Stimulated activated CD4-positive, alpha-beta T cell treated with anti-CD3 and anti-CD28 coated beads, Interleukin-2, amount 100 ng/mL, for 48 hours (primary cell): ENCODE data around the gene ZC3HAV1L.
"Not testable (repeated sequence)": the region's sequence is repeated elsewhere in the genome, so short reads cannot be mapped to it uniquely, and the experiment has no call there.

Experiments used
- DNase-seq, 2 donors: peaks; one replicate each; pipeline ENCODE4 v3.0.0-alpha.2; 2020

The ZC3HAV1L gene

DNA sequence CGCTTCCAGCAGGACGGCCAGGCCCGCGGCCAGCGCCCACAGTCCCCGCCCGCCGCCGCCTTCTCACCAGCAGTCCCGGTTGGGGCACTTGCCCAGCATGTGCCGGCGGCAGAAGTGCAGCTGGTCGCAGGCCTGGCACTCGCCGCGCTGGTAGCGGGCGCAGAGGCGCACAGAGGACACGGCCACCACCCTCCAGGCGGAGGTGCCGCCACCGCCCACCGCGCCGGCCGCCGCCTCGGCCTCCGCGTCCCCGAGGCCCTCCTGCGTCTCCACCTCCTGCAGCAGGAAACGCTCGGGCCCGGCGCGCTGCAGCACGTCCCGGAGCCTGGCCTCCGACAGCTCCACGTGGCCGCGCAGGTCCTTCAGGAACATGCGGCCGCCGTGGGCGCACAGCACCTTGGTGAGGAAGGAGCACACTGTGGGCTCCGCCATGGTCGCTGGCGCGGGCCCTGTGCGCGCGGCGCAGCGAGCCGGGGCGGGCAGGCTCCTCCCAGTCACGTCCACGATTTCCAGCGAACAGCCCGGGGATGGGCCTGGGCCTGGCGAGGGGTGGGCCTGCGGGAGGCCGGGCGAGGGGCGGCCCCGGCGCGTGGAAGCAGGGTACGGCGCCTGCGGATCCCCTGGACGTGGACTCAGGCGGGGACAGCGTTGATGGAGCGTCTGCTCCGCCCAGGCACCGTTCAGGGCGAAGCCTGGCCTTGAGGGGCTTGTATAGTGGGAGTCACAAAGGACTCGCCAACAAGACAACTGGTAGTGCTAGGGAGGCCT is at the start of gene ZC3HAV1L:
TSS of gene ZC3HAV1L (minus strand) at position 457 of the 768 bp plus-strand sequence. CDS start at position 432, 25 bp downstream.
- peak; percentile 60 to 71 for DNase-seq

DNA sequence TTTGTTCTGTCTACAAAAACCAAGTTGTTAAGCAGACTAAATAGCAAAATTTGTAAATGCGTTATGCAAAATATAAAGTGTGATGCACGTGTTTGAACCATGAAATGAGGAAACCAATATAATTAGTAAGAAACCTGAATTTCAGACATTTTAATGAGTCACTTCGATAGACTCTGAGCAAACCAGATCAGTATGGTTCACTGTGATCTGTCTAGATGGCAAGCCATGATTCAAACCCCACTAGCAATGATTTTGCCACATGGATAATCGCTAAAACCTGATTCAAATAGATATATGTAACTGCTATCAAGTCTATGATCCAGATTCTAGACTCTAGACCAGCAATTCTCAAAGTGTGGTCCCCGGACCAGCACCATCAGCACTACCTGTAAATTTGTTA is 48.9 kb upstream of the ZC3HAV1L start:
- DNase-seq, result no peak

DNA sequence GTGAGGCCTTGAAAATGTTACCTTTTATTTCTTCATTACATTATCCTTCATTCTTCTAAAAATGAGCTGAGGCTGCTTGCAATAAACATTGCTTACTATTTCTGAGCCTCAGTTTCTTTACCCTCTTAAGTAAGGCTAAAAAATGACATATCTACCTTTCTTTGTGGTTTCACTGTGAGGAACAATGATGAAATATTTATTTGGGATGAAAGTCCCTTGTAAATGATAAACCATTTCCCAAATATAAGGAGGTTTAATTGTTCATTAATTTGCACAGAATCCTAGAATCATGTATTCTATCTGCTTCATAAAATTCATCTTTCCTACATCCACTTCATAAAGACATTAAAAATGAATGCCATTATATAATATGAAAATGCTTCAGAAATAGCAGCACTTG is 45.7 kb upstream of the ZC3HAV1L start:
- no peak for DNase-seq

GRCh38 chr7:139080905-139081304 is 45.1 kb upstream of the ZC3HAV1L start:
- no peak for DNase-seq

DNA sequence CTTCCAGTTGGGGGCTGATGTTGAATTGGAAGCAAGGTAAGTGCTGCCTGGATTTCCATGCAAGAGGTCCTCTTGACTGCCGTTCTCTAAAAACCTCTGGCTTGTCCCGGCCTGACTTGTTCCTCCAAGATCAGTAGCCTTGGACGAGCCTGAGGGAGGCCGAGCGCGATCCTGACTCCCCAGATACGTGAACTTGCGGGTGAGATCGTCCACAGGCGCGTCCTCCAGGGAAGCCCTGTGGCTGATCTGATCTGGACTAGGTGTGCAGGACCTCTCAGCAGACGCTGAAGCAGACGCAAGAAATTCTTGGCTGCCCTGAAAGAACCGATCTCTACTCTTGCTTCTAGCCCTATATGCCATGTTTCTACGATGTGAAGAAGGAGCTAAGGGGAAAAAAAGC is 44.0 kb upstream of the ZC3HAV1L start:
- no peak for DNase-seq

GRCh38 chr7:139078911-139079310 is 43.1 kb upstream of the ZC3HAV1L start:
- DNase-seq, result no peak

DNA sequence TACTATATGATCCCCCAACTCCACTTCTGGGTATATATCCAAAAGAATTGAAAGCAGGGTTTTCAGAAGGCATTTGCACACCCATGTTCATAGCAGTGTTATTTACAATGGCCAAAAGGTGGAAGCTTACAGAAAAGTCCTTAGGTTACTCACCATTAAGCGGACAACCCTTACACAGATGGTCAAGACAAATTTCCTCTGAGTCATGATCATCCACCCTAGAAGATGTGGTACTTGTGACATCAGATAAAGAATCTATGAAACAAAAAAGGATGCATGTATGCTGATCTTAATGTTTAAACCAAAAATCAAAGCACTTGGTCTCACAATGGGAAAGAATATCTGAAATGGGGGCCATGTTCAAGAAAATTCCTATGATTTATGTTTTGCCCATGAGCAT is 42.6 kb upstream of the ZC3HAV1L start:
- DNase-seq, result no peak

DNA sequence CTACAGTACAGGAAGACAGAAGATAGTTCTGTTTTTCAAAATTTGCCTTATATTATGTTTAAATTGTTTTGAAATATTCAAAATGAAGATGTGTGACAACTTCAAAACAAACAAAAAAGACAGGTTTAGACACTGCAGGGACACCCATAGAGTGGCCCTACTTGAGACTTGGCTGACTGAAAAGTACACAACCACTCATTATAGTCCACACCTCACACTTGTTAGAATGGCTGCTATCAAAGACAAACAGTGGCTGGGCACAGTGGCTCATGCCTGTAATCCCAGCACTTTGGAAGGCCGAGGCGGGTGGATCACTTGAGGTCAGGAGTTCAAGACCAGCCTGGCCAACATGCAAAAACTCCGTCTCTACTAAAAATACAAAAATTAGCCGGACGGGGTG is 41.9 kb upstream of the ZC3HAV1L start:
- not testable (repeated sequence) for DNase-seq

DNA sequence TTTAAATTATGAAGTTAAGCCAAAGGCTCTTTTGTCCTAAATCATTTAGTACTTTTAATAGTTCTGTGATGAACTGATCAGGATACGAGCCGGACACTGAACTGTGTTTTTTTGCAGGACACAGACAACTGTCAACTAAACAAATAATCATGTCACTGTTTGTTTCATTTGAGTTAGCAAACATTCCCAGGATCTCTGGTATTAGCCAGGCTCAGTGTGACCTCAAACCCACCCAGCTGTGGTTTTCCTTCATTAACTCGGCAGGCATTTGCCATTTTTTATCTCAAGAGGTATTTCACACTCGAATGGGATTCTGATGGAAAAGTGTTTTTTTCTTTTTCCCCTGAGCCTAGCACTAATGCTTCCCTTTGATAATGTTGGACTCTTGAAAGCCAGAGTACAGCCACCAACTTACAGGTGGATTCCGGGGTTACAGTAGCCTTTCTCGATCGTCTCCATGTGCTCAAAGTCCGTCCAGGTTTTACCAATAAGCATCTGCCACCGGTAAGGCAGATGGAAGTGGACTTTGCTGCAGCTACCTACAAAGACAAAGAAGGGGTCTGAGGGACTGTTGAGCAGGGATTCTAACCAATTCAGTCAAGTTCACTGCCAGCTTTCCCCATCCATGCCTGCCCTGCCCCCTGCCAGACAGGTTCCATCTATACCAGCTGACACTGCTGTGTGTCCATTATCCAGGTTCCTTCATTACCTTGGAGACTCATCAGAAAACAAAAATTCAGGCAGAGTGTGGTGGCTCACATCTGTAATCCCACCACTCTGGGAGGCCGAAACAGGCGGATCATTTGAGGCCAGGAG is 40.2 kb upstream of the ZC3HAV1L start:
- no peak for DNase-seq

GRCh38 chr7:139075031-139075652 is 39.3 kb upstream of the ZC3HAV1L start:
- DNase-seq, result peak; percentile 53 to 59

GRCh38 chr7:139072796-139073195 is 37.0 kb upstream of the ZC3HAV1L start:
- no peak for DNase-seq

DNA sequence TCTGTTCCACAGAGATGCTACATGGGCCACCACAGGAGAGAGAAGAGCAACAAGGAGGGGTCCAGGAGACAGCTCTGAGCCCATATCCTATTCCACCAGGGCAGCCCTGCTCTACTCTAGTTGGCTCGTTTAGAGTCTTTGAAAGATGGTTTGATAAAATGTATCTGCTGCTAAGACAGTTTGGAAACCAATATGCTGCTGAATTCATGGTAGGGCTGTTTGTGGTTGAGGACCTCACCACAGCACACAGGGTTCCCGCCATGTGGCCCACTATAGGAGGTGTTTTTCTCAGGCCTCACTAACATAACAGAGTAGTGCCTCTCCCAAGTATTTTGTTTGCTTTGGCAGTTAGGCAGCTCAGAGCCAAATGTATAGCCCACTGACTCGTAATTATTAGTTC is 35.8 kb upstream of the ZC3HAV1L start:
- DNase-seq, result no peak

- no peak for DNase-seq
Measured at GRCh38 chr7:139068544-139069399, 32.9 kb upstream of the ZC3HAV1L start.

GRCh38 chr7:139066315-139066714 is 30.5 kb upstream of the ZC3HAV1L start:
- DNase-seq, result no peak

DNA sequence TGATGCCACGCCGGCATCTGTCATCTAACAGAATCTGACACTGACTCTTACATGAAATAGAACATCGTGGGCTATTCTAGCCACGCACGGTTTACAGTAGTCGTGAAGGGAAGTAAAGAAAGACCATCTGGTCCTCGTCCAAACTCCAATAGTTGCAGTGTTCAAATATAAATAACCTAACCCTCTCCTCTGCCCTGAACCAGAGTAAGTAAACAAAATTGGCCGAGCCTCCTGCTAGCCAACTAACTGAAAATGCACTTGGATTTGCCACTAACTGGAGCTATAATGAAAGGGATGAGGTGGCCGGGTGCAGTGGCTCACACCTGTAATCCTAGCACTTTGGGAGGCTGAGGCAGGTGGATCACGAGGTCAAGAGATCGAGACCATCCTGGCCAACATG is 29.5 kb upstream of the ZC3HAV1L start:
- no peak for DNase-seq

DNA sequence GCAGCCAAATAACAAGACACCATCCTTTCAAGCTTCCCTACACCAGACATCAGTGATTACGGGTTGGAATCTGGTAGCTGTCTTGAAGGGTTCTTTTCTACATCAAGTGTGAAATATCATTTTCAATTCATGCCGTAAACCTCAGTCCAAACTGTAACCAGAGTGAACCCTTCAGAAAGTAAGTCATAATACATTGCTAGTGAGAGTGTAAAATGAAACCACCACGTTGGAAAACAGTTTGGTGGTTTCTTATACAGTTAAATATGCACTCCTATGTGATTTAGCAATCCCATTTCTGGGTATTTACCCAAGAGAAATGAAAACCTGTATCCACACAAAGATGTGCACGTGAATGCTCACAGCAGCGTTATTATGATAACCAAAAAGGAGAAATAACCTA is 25.6 kb upstream of the ZC3HAV1L start:
- DNase-seq, result no peak

DNA sequence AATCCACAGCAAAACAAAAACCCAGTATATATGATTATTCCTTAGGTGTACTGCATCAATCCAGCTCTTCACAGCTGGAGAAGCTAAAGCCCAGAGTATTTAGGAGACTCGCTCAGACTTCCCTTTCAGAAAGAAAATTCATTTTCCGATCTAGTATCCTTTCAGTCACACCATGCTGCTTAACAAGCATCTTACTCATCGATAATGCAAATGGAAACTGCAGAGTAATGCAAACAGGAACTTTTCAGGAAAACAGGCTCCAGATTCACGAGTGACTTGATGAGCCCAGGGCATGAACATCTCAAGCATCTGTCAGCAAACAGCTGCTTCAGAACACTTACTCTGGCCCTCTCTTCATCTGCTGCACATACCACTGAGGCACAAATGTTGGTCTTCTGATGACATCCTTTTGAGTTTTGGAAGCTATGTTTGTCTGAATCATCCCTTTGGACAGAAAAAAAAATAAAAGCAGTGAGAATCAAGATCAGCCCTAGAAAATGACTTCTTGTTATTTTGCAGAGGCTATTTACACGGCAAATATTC is 24.9 kb upstream of the ZC3HAV1L start:
- no peak for DNase-seq

- no peak for DNase-seq
Measured at GRCh38 chr7:139059905-139060304, 24.1 kb upstream of the ZC3HAV1L start.

DNA sequence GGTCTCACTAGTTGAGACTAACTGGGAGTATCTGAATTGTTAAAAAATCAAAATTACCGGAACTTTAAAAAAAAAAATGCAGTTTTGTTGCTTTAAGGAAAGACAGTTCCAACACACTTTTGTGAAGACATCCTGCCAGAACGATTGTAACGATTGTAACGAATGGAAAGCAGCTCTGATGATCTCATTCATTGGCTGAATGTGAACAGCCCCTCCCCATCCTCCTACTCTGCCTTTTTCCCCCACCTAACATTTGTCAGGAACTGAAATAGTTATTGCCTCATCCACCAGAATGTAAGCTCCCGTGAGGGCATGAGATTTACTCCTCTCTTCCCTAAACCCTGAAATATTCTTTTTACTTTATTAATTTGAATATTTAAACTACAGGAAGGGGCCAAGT is 23.1 kb upstream of the ZC3HAV1L start:
- DNase-seq, result no peak

GRCh38 chr7:139055674-139056073 is 19.8 kb upstream of the ZC3HAV1L start:
- DNase-seq, result no peak

DNA sequence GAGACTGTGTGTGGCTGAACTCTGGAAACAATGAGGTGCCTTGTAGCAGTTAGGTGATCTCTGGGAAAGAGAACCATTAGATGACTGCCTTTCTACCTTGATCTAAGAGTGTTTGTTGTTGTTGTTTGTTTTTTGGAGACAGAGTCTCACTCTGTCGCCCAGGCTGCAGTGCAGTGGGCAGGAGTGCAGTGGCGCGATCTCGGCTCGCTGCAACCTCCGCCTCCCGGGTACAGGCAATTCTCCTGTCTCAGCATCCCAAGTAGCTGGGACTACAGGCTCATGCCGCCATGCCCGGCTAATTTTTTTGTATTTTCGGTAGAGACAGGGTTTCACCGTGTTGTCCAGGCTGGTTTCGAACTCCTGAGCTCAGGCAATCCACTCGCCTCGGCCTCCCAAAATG is 18.8 kb upstream of the ZC3HAV1L start:
- DNase-seq, result not testable (repeated sequence)

DNA sequence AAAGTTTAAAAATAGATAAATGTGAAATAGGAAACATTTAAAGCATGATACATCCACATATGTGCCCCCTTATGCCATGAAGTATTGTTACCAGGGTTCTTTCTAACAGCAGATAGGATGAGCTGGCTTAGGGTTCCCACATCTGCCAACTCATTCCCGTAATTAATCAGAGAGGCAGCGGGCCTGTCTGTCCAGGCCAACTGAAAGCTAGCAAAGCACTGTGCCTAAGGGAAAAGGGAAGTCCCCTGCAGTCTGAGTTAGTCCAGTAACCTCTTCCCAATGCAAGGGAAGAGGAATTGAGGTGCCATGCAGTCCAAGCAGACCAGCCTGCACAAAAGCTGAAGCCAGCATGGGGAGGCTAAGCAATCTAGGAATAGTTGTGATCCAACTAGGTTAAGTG is 18.3 kb upstream of the ZC3HAV1L start:
- no peak for DNase-seq

GRCh38 chr7:139051655-139052054 is 15.8 kb upstream of the ZC3HAV1L start:
- DNase-seq, result no peak
